Osteocyte (in vitro differentiated cells): ENCODE measurements around the gene GAD2. TPM values are rescaled to one million over a fixed set of nuclear protein-coding genes. Genes with fewer than 3 reads are reported as not detected.

Source experiments
- DNase-seq: peaks from one replicate; pipeline ENCODE4 v3.0.0; 2021; ENCODE audit warnings: mixed read lengths; ENCODE audit not compliant: unreplicated experiment; ENCODE audit errors: extremely low spot score
- H3K27ac Mint-ChIP-seq: one replicate; pipeline ENCODE4 v1.8.0; 2021; ENCODE audit warnings: mild to moderate bottlenecking, mixed read lengths; ENCODE audit not compliant: unreplicated experiment
- H3K27me3 Mint-ChIP-seq: one replicate; pipeline ENCODE4 v1.8.0; 2021; ENCODE audit warnings: mixed read lengths; ENCODE audit not compliant: unreplicated experiment
- H3K36me3 Mint-ChIP-seq: one replicate; pipeline ENCODE4 v1.8.0; 2021; ENCODE audit warnings: mixed read lengths; ENCODE audit not compliant: unreplicated experiment
- H3K4me1 Mint-ChIP-seq: one replicate; pipeline ENCODE4 v1.8.0; 2021; ENCODE audit warnings: mixed read lengths; ENCODE audit not compliant: unreplicated experiment
- H3K4me3 Mint-ChIP-seq: one replicate; pipeline ENCODE4 v1.8.0; 2021; ENCODE audit warnings: mild to moderate bottlenecking, moderate library complexity, mixed read lengths; ENCODE audit not compliant: unreplicated experiment
- H3K9me3 Mint-ChIP-seq: one replicate; pipeline ENCODE4 v1.8.0; 2021; ENCODE audit warnings: mixed read lengths; ENCODE audit not compliant: unreplicated experiment
- total RNA-seq: library from RNA; stranded (reverse); gene quantifications from 2 replicates; pipeline ENCODE4 v1.2.1, GENCODE V29; 2021
- TF ChIP-seq, protein P1 (sequence below): fragments of 200-600 bp; sonication (generic); IDR thresholded peaks from 2 replicates; pipeline ENCODE4 v1.5.0; 2021; ENCODE audit warnings: antibody characterized with exemption, mild to moderate bottlenecking, moderate library complexity

Gene GAD2
- total RNA-seq, 1 donor from 2014 or later = not detected

DNA sequence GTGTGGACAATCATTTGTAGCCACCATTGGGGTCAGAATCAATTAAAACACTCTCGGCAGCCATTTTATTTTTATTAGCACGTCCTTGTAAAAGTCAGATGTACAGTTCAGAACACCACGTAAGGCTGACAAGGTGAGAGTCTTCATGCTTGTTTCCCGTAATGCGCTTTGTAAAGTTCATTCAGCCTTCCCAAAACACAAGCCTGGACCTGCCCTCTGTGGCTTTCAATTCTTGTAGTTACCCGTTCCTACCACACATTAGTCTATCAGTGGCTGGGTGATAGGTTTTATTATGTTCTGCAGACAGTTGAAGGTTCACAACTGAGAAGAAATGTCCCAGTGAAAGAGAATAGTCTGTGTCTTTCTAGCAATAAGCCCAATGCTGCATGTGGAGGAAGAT is 35.4 kb downstream of the GAD2 start:
- H3K4me3 Mint-ChIP-seq = no peak overlapping the region
- no peaks in the 10 kb centered on the region for H3K36me3 Mint-ChIP-seq
- H3K9me3 Mint-ChIP-seq = peaks cover 37% of the 10 kb centered on the region
- TF ChIP-seq, protein P1, sequence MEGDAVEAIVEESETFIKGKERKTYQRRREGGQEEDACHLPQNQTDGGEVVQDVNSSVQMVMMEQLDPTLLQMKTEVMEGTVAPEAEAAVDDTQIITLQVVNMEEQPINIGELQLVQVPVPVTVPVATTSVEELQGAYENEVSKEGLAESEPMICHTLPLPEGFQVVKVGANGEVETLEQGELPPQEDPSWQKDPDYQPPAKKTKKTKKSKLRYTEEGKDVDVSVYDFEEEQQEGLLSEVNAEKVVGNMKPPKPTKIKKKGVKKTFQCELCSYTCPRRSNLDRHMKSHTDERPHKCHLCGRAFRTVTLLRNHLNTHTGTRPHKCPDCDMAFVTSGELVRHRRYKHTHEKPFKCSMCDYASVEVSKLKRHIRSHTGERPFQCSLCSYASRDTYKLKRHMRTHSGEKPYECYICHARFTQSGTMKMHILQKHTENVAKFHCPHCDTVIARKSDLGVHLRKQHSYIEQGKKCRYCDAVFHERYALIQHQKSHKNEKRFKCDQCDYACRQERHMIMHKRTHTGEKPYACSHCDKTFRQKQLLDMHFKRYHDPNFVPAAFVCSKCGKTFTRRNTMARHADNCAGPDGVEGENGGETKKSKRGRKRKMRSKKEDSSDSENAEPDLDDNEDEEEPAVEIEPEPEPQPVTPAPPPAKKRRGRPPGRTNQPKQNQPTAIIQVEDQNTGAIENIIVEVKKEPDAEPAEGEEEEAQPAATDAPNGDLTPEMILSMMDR = no peak
- no peak for DNase-seq
- no peaks in the 10 kb centered on the region for H3K4me1 Mint-ChIP-seq
- H3K27me3 Mint-ChIP-seq = no peaks in the 10 kb centered on the region
- no peak overlapping the region for H3K27ac Mint-ChIP-seq

DNA sequence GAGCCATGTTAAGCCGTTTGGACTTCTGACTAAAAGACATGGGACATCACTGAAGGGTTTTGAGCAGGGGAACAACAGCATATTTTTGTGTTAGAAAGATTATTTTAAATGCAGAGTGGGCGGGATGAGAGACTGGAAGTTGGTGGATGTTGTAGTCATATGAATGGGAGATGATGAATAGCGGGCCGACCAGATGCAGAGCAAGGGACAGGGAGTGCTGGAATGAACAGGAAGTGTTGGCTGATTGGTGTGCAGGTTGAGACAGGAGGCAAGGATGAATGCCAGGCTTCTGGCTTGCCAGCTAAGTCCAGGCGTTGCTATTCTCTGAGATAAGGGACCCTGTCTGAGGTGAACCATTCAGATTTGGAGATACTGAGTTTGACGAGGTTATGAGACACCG is 38.0 kb downstream of the GAD2 start:
- H3K9me3 Mint-ChIP-seq = peaks cover 31% of the 10 kb centered on the region
- H3K4me3 Mint-ChIP-seq = no peak overlapping the region
- TF ChIP-seq, protein P1 = no peak
- no peaks in the 10 kb centered on the region for H3K36me3 Mint-ChIP-seq
- no peaks in the 10 kb centered on the region for H3K27me3 Mint-ChIP-seq
- DNase-seq = no peak
- no peak overlapping the region for H3K27ac Mint-ChIP-seq
- no peaks in the 10 kb centered on the region for H3K4me1 Mint-ChIP-seq

DNA sequence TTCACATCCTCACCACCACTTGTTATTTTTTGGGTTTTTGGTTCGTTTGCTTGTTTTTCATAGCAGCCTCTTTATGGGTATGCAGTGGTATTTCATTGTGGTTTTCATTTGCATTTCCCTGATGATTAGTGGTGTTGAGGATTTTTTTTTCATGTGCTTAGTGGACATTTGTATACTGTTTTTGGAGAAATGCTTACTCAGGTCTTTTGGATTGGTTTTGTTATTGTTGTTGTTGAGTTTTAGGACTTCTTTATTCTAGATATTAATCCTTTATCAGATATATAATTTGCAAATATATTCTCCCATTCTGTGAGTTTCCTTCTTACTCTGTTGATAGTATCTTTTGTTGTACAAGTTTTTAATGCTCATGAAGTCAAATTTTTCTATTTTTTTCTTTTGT is 42.8 kb downstream of the GAD2 start:
- Mint-ChIP-seq H3K36me3 (no peaks in the 10 kb centered on the region), H3K9me3 (peaks cover 11% of the 10 kb centered on the region), H3K27me3 (no peaks in the 10 kb centered on the region), H3K4me3 (no peak overlapping the region), H3K4me1 (no peaks in the 10 kb centered on the region), H3K27ac (no peak overlapping the region)
- TF ChIP-seq, protein P1 = no peak
- DNase-seq = no peak

DNA sequence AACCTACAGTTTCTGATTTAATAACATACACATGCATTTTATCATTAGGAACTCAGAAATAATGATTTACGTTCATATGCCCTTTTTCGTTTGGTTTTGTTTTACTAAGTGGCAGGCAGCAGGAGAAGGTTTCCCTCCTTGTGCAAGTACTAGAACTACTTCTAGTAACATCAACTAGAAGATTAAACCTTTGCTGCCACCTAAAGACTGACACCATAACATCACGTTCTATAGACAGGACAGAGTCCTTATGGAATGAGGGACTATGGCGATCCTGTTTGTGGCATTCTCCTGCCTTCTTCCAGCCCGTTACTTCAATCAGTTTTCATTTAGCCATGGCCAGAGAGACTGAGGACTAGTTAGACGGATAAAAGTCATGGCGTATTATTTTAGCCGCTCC is 53.2 kb downstream of the GAD2 start:
- no peaks in the 10 kb centered on the region for H3K9me3 Mint-ChIP-seq

DNA sequence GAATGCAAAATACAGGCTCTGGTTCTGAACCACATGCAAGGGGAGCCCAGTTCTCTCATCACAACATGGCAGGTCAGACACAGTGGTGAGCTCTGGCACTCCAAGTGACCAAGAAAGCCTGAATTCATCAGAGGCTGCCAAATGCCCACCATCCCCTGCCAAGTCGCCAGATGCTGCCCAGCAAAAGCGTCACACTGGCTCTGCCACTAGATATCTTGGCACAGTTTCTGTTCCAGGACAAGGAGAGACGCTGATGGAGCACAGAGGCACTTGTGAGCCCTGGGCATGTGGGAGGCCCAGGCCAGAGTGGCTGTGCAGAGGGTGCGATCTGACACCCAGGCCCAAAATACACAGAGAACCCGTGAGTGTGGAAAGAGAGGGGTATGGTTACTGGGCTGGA is 57.8 kb downstream of the GAD2 start:
- Mint-ChIP-seq H3K27me3 (no peaks in the 10 kb centered on the region), H3K27ac (no peak overlapping the region), H3K4me1 (no peaks in the 10 kb centered on the region), H3K9me3 (no peaks in the 10 kb centered on the region), H3K36me3 (no peaks in the 10 kb centered on the region), H3K4me3 (no peak overlapping the region)
- no peak for DNase-seq
- TF ChIP-seq, protein P1 = no peak

More for the DNA sequence above, 53.2 kb downstream of the GAD2 start:
- no peaks in the 10 kb centered on the region for H3K4me1 Mint-ChIP-seq
- H3K36me3 Mint-ChIP-seq = no peaks in the 10 kb centered on the region
- H3K4me3 Mint-ChIP-seq = no peak overlapping the region
- H3K27me3 Mint-ChIP-seq = no peaks in the 10 kb centered on the region
- DNase-seq = peak; percentile 11
- TF ChIP-seq, protein P1 = peak; percentile 17
- H3K27ac Mint-ChIP-seq = no peak overlapping the region
